HFFc6 (cell line): ENCODE measurements around the gene IL16. TPM values are rescaled to one million over a fixed set of nuclear protein-coding genes. Genes with fewer than 3 reads are reported as not detected.

Experiments
- DNase-seq: peaks from one replicate; pipeline ENCODE4 v3.0.0-alpha.2; 2018
- H3K27ac Mint-ChIP-seq: 2 replicates; pipeline ENCODE4 v1.8.0; 2020; ENCODE audit warnings: mild to moderate bottlenecking, mixed read lengths
- H3K27me3 Mint-ChIP-seq: 2 replicates; pipeline ENCODE4 v1.8.0; 2021; ENCODE audit warnings: mild to moderate bottlenecking, moderate library complexity, mixed read lengths; ENCODE audit not compliant: insufficient read depth
- H3K36me3 Mint-ChIP-seq: 2 replicates; pipeline ENCODE4 v1.8.0; 2021; ENCODE audit warnings: low read depth, mixed read lengths
- H3K4me1 Mint-ChIP-seq: 2 replicates; pipeline ENCODE4 v1.8.0; 2020; ENCODE audit warnings: low read depth, mixed read lengths
- H3K4me3 Mint-ChIP-seq: 2 replicates; pipeline ENCODE4 v1.8.0; 2020; ENCODE audit warnings: mild to moderate bottlenecking, moderate library complexity, mixed read lengths
- H3K9me3 Mint-ChIP-seq: 2 replicates; pipeline ENCODE4 v1.8.0; 2020; ENCODE audit warnings: mild to moderate bottlenecking, mixed read lengths
- total RNA-seq, 6 experiments: library from RNA; stranded (reverse); fragmentation: NEBNext Ultra II Directional; extraction: Animal tissue kit (Norgen Biotek cat#: 25700); gene quantifications; 2 replicates in 1 of 6; 3 replicates in 5 of 6; pipeline ENCODE4 v1.2.3, GENCODE V29; 2021
- TF ChIP-seq, protein P1 (sequence below): fragments of 200-600 bp; sonication (generic); IDR thresholded peaks from 2 replicates; pipeline ENCODE4 v1.5.0; 2021; ENCODE audit warnings: antibody characterized with exemption, mild to moderate bottlenecking

Gene IL16
- total RNA-seq, 6 experiments from 2014 or later, result not detected

DNA sequence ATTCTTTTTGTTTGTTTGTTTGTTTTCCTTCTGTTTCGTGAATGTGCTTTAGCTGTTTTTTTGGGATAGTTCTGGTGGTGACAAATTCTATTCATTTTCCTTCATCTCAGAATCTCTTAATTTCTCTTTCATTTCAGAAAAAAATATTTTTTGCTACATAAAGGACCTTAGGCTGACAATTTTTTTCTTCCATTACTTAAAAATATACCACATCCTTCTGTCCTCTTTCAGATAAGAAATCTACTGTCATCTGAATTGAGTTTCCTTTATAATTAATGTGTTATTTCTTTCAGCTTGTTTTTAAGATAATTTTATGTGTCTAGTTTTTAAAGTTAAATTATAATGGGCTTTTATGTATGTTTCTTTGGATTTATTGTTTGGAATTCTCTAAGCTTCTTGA, 47.6 kb downstream of the IL16 start:
- Mint-ChIP-seq H3K27me3 (peaks cover 10% of the 10 kb centered on the region; the same call in 1 of the 2 replicates), H3K27ac (no peak overlapping the region)

DNA sequence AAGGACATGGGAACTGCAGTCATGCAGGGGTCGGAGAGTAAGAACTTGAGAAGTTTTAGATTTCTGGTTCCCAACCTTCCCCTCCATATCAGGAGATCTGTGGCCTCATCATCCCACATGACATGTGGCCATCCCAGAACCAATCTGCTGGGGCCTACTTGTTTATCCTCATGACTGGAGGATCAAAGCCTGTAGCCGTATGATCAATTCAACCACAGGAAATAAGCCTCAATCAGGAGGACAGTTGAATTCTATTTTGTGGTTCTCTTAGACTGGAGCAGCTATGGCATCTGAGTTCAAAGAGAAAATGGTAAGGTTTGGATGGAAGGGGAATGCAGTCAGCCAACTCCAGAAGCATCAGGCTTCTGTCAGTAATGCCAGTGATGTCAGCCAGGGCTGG, 57.2 kb downstream of the IL16 start:
- Mint-ChIP-seq H3K4me3 (no peak overlapping the region), H3K36me3 (no peaks in the 10 kb centered on the region), H3K9me3 (peaks cover 4% of the 10 kb centered on the region), H3K4me1 (no peaks in the 10 kb centered on the region), H3K27me3 (peaks cover 12% of the 10 kb centered on the region), H3K27ac (no peak overlapping the region)
- DNase-seq, result no peak
- TF ChIP-seq, protein P1, sequence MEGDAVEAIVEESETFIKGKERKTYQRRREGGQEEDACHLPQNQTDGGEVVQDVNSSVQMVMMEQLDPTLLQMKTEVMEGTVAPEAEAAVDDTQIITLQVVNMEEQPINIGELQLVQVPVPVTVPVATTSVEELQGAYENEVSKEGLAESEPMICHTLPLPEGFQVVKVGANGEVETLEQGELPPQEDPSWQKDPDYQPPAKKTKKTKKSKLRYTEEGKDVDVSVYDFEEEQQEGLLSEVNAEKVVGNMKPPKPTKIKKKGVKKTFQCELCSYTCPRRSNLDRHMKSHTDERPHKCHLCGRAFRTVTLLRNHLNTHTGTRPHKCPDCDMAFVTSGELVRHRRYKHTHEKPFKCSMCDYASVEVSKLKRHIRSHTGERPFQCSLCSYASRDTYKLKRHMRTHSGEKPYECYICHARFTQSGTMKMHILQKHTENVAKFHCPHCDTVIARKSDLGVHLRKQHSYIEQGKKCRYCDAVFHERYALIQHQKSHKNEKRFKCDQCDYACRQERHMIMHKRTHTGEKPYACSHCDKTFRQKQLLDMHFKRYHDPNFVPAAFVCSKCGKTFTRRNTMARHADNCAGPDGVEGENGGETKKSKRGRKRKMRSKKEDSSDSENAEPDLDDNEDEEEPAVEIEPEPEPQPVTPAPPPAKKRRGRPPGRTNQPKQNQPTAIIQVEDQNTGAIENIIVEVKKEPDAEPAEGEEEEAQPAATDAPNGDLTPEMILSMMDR, result no peak

More for the DNA sequence above, 47.6 kb downstream of the IL16 start:
- TF ChIP-seq, protein P1, result no peak
- Mint-ChIP-seq H3K4me1 (no peaks in the 10 kb centered on the region), H3K36me3 (no peaks in the 10 kb centered on the region; the same call in 1 of the 2 replicates), H3K9me3 (peaks cover 14% of the 10 kb centered on the region), H3K4me3 (no peak overlapping the region)
- no peak for DNase-seq

DNA sequence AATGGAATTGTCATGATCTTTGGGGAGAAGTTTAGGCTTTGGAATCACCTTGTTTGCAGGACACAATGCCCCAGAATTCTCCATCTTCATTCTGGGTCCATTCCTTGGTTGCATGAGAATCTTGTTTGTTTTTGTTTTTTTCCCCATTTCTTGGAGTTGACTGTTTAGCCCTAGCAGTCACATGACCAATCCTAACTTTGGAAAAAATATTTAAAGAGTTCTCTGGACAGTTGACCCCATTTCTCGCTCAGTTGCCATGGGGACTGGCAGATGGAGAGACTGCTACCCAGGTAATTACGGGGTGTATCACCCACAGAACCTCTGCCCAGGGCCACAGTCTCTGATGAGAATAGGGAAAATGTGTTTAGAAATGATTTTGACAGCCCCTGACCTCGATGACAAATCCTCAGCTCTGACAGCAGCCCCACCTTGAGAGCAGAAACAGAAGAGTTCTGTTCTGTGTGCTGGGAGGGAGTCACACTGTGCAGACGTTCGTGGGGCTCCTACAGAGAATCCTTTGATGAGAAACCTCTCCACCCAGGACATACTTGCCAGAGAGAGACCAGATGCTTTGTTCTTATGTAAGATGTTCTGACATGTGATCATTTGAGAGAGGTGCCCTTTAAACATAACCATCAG, 57.7 kb downstream of the IL16 start:
- DNase-seq, result no peak
- no peak overlapping the region for H3K27ac Mint-ChIP-seq
- H3K27me3 Mint-ChIP-seq, result peaks cover 12% of the 10 kb centered on the region
- H3K9me3 Mint-ChIP-seq, result peaks cover 4% of the 10 kb centered on the region
- H3K4me3 Mint-ChIP-seq, result no peak overlapping the region
- TF ChIP-seq, protein P1, result no peak
- H3K36me3 Mint-ChIP-seq, result no peaks in the 10 kb centered on the region
- no peaks in the 10 kb centered on the region for H3K4me1 Mint-ChIP-seq

DNA sequence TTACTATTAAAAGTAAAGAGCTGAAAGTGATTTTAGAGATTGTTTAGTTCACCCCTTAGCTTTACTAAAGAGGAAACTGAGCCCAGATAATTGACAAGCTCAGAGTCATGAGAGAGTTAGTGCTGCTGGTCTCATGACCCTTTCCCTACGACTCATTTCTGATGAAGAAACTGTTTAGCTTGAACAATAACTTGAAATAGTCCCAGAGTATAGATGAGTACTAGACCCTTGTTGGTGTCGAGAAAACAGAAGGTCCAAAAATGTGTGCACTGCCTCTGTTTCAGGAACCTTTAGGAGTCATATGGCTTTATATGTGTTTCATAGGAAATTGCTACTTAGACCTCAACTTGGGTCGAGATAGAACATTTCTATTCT, 58.2 kb downstream of the IL16 start:
- no peak for DNase-seq
- TF ChIP-seq, protein P1, result no peak
- Mint-ChIP-seq H3K36me3 (no peaks in the 10 kb centered on the region), H3K4me3 (no peak overlapping the region), H3K4me1 (no peaks in the 10 kb centered on the region), H3K9me3 (peaks cover 4% of the 10 kb centered on the region), H3K27me3 (peaks cover 9% of the 10 kb centered on the region), H3K27ac (no peak overlapping the region)

DNA sequence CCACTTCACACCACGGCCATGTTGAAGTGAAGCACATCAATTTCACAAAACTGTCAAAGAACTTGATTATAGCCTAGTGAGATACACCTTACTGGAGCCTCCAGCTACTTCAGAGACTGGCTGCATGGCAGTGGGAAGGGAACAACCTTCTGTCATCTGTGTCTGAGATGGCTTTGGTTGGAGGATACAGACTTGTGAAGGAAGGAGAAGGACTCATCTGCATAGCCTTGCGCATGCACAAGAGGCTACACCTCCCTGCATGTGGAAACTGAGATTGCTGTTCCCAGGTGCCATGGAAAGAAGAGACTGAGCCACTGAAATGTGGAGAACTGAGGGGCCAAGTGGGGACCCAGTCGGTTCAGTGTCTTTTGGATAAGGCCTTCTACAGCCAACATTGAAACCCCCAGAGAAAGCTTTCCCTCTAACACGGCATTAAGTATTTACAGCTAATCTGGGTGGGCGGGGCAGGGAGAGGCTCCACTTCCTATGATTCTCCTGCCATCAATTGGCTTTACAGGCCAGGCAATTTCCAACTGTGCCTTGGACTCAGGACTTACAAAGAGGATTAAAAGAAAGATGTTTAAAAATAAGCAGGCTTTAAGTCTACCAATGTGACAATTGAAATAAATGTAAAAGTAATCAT, 58.8 kb downstream of the IL16 start:
- H3K27me3 Mint-ChIP-seq, result peaks cover 8% of the 10 kb centered on the region
- peaks cover 4% of the 10 kb centered on the region; the same call in 1 of the 2 replicates for H3K9me3 Mint-ChIP-seq
- no peaks in the 10 kb centered on the region for H3K36me3 Mint-ChIP-seq
- no peak overlapping the region for H3K4me3 Mint-ChIP-seq
- H3K4me1 Mint-ChIP-seq, result no peaks in the 10 kb centered on the region
- DNase-seq, result no peak
- TF ChIP-seq, protein P1, result no peak
- no peak overlapping the region for H3K27ac Mint-ChIP-seq
